Suprapubic skin (tissue), 4 donors: Measurements from ENCODE around the gene ESYT1. TPM values are rescaled to one million over a fixed set of nuclear protein-coding genes. Genes with fewer than 3 reads are reported as not detected.
A peak's percentile ranks its signal among the peaks of the same experiment; 100 is the strongest.

Experiments used
- DNase-seq, 2 donors: peaks; one replicate each; pipeline ENCODE4 v3.0.0-alpha.2; 2019; ENCODE audit warnings: low spot score in 2 of 2
- H3K27ac ChIP-seq: fragments of 200-600 bp; sonication (generic); one replicate; pipeline ENCODE4 v1.5.1; 2019
- H3K27me3 ChIP-seq: fragments of 200-600 bp; sonication (generic); one replicate; pipeline ENCODE4 v1.5.1; 2019
- H3K36me3 ChIP-seq: fragments of 200-600 bp; sonication (generic); one replicate; pipeline ENCODE4 v1.5.1; 2019
- H3K4me1 ChIP-seq: fragments of 200-600 bp; sonication (generic); one replicate; pipeline ENCODE4 v1.5.1; 2019
- H3K4me3 ChIP-seq: fragments of 200-600 bp; sonication (generic); one replicate; pipeline ENCODE4 v1.5.1; 2019; ENCODE audit warnings: mild to moderate bottlenecking
- H3K9me3 ChIP-seq: fragments of 200-600 bp; sonication (generic); one replicate; pipeline ENCODE4 v1.5.1; 2019
- CTCF ChIP-seq, 2 donors: fragments of 200-600 bp in 1 of 2; fragments of 450-650 bp in 1 of 2; sonication (generic) in 1 of 2; IDR thresholded peaks; one replicate each; pipeline ENCODE4 v1.5.1; 2016 to 2019; ENCODE audit warnings: antibody characterized with exemption in 2 of 2, mild to moderate bottlenecking in 1 of 2, moderate library complexity in 1 of 2
- EP300 ChIP-seq: sonication (generic); formaldehyde crosslinking; IDR thresholded peaks from one replicate; pipeline ENCODE4 v1.6.1; 2017; ENCODE audit warnings: antibody characterized with exemption
- POLR2A ChIP-seq, 2 donors: fragments of 450-650 bp; IDR thresholded peaks; one replicate each; pipeline ENCODE4 v1.6.1; 2017; ENCODE audit warnings: antibody characterized with exemption in 2 of 2, mild to moderate bottlenecking in 2 of 2, moderate library complexity in 2 of 2
- POLR2AphosphoS5 ChIP-seq, 3 donors: sonication (generic); formaldehyde crosslinking; IDR thresholded peaks; one replicate each; pipeline ENCODE4 v1.6.1; 2017; ENCODE audit warnings: antibody characterized with exemption in 3 of 3
- WGBS: methylation state at CpG from one replicate; pipeline ENCODE4 v1.1.5; 2018; 5-methylcytosine and 5-hydroxymethylcytosine counted together
- total RNA-seq, 4 donors: library from RNA; depleted of rRNA; stranded (reverse); fragments of >200 nt; gene quantifications; one replicate each; pipeline ENCODE4 v1.1.0, GENCODE V29; 2016

The ESYT1 gene
- total RNA-seq, 4 donors from 2014 or later: 73.1 to 128 (median 103) TPM

GRCh38 chr12:56104109-56104814, 23.8 kb upstream of the ESYT1 start, which contains the start of gene PA2G4:
Gene PA2G4 (plus strand): TSS chr12:56104559. CDS start chr12:56104738, 179 bp downstream.
- peak; percentile 41 to 80 for TF ChIP-seq POLR2A (IDR thresholded peaks at IDR 0.05)
- TF ChIP-seq EP300: no peak
- TF ChIP-seq CTCF (IDR thresholded peaks at IDR 0.05): no peak
- peak in 2 of 3 donors; percentile 74 to 83 for TF ChIP-seq POLR2AphosphoS5 (IDR thresholded peaks at IDR 0.05)
- Histone ChIP-seq H3K4me3 (peak within 1 kb of the TSS; percentile 85), H3K9me3 (no peaks in the 10 kb centered on the region), H3K4me1 (peaks cover 34% of the 10 kb centered on the region), H3K27ac (peak within 1 kb of the TSS; percentile 93), H3K36me3 (peaks cover 44% of the 10 kb centered on the region), H3K27me3 (no peaks in the 10 kb centered on the region)
- peak; percentile 97 to 98 for DNase-seq
- WGBS: under 1% methylated on average over 49 of the region's 60 CpGs

GRCh38 chr12:56104815-56105608, 23.1 kb upstream of the ESYT1 start:
- DNase-seq: peak in 1 of 2 donors; percentile 84
- no peaks in the 10 kb centered on the region for H3K27me3 ChIP-seq
- peaks cover 38% of the 10 kb centered on the region for H3K4me1 ChIP-seq
- H3K27ac ChIP-seq: peak overlapping the region; percentile 93
- TF ChIP-seq CTCF (IDR thresholded peaks at IDR 0.05) (no peak), POLR2A (IDR thresholded peaks at IDR 0.05) (no peak), POLR2AphosphoS5 (IDR thresholded peaks at IDR 0.05) (no peak), EP300 (no peak)
- H3K9me3 ChIP-seq: no peaks in the 10 kb centered on the region
- under 1% methylated on average over 40 of the region's 40 CpGs for WGBS
- H3K4me3 ChIP-seq: peak overlapping the region; percentile 85
- peaks cover 46% of the 10 kb centered on the region for H3K36me3 ChIP-seq

DNA sequence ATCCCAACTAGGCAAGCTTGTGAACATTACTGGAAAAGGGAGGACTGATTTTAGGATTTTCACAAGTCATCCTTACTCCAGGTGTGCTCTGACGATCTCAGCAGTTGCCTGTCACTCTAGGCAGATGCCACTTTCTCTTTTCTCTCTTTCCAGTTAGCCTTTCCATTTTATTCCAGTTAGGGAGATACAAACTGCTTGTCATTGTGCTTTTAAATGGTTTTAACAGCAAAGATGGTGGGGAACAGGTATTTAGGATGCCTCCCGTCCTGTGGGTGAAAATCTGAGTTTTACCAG, 22.5 kb upstream of the ESYT1 start:
- peaks cover 52% of the 10 kb centered on the region for H3K36me3 ChIP-seq
- no peaks in the 10 kb centered on the region for H3K27me3 ChIP-seq
- no peak for DNase-seq
- peaks cover 42% of the 10 kb centered on the region for H3K4me1 ChIP-seq
- peak overlapping the region; percentile 85 for H3K4me3 ChIP-seq
- H3K27ac ChIP-seq: no peak overlapping the region
- H3K9me3 ChIP-seq: no peaks in the 10 kb centered on the region
- WGBS: 23% methylated on average over 2 of the region's 2 CpGs
- TF ChIP-seq POLR2AphosphoS5 (IDR thresholded peaks at IDR 0.05): no peak
- TF ChIP-seq POLR2A (IDR thresholded peaks at IDR 0.05): no peak
- no peak for TF ChIP-seq EP300
- TF ChIP-seq CTCF (IDR thresholded peaks at IDR 0.05): no peak

GRCh38 chr12:56107242-56107641, 20.8 kb upstream of the ESYT1 start:
- no peak for DNase-seq
- H3K36me3 ChIP-seq: peaks cover 57% of the 10 kb centered on the region
- no peak overlapping the region for H3K4me3 ChIP-seq
- H3K27ac ChIP-seq: no peak overlapping the region
- H3K4me1 ChIP-seq: peaks cover 45% of the 10 kb centered on the region
- 88% methylated on average over 3 of the region's 3 CpGs for WGBS
- no peaks in the 10 kb centered on the region for H3K27me3 ChIP-seq
- H3K9me3 ChIP-seq: no peaks in the 10 kb centered on the region
- TF ChIP-seq CTCF (IDR thresholded peaks at IDR 0.05) (no peak), EP300 (no peak), POLR2A (IDR thresholded peaks at IDR 0.05) (no peak), POLR2AphosphoS5 (IDR thresholded peaks at IDR 0.05) (no peak)

DNA sequence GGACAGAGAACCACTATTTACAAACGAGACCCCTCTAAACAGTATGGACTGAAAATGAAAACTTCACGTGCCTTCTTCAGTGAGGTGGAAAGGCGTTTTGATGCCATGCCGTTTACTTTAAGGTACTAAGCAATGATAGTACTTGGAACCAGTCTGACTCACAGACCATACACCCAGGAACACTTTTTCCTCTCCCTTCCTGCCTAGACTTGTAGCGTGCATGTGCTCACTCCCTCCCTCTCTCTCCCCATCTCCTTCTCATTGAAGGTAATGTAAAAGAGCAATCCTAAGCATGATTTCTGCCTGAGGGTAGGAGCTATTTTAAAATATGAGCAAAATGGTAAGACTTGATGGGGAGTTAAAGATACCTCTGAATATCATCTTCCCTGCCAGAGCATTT, 17.5 kb upstream of the ESYT1 start:
- Histone ChIP-seq H3K4me3 (no peak overlapping the region), H3K27ac (peak overlapping the region; percentile 74), H3K9me3 (no peaks in the 10 kb centered on the region), H3K4me1 (peaks cover 29% of the 10 kb centered on the region), H3K27me3 (no peaks in the 10 kb centered on the region), H3K36me3 (peaks cover 72% of the 10 kb centered on the region)
- WGBS: 65% methylated on average over 5 of the region's 5 CpGs
- TF ChIP-seq CTCF (IDR thresholded peaks at IDR 0.05): no peak
- no peak for TF ChIP-seq POLR2A (IDR thresholded peaks at IDR 0.05)
- TF ChIP-seq POLR2AphosphoS5 (IDR thresholded peaks at IDR 0.05): no peak
- TF ChIP-seq EP300: no peak
- DNase-seq: no peak
